NCI-H2196 (cell line): ENCODE measurements around the gene PCYOX1L.
"Not testable (repeated sequence)": the region's sequence is repeated elsewhere in the genome, so short reads cannot be mapped to it uniquely, and the experiment has no call there.

Source experiments
- DNase-seq: peaks from one replicate; lab custom pipeline; 2025; ENCODE audit not compliant: unreplicated experiment; lab: John Stamatoyannopoulos, UW

Gene PCYOX1L

DNA sequence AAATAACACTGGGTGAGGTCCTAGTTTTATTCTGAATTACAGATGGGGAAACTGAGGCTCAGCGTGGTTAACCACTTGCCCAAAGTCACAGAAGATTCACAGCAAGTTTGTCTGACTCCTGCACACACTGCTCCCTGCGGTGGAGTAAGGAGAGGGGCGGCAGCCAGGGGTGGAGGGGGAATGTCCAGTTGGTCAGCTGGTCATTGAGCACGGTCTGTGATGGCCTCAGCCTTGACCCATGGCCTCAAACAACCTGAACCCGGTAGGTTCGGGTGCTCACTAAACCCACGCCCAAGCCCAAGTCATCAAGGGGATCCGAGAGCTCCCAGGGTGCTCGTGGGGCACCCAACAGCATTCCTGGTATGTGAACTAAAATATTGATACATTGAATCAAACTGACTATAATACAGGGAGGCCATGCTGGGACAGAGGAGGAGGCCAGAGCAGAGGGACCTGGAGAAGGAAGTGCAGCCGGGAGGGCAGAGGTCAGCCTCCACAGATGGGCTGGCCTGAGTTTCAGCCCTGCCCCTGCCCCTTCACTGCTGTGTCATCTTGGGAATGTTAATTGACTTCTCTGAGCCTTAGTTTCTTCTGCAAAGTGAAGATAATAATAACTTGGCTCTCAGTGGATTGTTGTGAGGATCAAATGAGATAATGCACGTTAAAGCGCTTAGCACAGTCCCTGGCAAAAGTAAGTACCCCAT is 24.8 kb downstream of the PCYOX1L start:
- no peak for DNase-seq

DNA sequence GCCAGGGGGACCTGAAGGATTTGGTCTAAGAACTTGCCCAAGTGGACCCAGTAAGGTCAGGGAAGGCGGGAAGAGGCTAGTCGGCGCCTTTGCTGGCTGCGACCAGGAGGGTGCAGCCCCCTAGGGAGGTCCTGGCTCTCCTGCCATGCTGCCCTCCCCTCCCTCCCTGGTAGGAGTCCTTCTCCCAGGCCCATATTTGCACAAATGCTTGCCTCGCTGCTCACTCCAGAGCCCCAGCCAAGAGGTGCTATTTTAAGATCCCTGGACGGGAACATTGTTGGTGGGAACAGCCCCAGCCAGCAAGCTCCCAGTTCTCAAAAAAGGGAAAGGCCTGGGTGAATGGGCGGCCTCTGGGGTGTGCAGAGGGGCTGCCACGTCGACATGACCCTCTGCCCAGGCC is 25.6 kb downstream of the PCYOX1L start:
- DNase-seq = no peak

DNA sequence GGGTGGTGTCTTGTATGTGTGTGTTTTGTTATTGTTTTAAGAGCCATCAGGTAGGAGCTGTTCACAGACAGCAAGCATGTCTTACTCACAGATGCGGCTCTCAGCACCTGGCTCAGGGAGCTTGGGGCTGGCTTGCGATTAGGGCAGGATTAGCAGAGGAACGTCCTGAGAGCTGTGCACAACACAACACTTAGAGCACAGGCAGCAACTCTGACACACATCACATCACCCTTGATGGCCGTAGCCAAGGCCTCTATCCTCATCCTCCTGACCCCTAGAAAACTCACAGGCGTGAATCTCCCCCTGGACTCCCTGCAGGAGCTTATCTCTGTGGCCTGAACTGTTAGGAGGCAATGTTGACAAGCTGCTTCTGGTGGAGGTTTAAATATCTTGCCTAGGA is 28.3 kb downstream of the PCYOX1L start:
- no peak for DNase-seq

DNA sequence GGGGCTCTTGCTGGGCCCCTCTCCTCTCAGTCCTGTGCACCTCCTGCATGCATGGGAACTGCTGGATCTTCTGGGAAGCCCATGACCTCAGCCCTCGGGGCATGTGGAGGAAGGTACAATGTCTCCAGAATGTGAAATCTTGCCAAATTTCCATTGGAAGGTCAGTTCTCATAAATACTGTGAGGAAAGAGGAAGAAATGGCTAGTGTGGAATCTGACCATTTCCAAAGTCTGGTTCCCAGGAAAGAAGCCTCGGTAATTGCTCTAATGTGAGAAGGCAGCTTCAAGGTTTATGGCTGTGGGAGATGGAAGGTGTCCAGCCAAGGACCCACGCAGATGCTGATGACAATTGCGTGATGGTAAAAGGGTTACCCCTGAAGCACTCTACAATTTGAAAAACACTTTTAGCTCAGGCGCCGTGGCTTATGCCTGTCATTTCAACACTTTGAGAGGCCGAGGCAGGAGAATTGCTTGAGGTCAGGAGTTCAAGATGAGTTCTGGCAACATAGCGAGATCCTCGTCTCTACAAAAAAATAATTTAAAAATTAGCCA is 29.3 kb downstream of the PCYOX1L start:
- DNase-seq = no peak

DNA sequence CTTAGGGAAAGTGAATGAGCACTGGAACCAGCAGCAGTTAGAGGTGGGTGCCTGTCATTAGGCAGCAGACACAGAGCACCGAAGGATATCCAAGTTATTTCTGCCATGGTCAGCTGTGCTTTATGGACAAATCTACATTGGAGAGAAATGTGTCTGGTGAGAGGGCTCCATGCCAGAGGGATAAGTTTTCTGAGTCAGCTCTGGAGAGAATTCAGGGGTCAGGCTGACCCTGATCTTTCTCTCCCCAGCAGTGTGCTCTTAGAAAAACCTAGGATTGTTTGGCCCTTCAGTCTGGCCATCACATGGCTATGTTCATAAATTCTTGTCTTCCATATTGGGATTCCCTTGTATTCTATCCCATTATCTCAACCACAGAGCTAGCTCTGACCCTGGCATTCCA is 30.1 kb downstream of the PCYOX1L start:
- no peak for DNase-seq

DNA sequence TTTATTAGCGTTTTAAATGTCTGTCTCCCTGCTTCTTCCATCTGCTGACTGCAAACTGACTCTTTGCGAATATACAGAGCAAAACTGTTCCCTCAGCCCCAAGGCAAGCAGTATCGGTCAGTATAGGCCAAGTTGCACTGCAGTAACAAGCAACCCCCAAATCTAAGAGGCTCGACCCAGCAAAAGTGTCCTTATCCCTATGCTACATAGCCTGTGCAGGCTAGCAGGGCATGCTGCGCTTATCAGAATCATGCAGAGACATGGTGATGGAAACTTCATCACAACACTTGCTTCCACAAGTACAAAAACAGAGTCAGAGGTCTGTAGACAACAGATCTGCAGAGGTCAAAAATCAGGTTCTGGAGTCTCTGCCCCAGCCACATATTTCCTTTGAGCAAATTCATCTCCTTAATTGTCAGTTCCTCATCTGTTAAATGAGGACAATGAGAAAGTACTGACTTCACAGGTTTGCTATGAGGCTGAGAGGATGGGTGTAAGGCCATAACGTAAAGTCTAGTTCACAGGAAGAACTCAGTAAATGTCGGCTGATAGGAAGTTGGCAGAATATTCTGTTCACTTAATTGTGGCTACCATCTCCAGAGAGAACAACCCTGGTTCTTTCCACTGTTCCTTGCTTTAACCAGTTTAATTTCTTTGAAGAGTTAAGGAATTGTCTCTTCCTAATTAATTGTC is 30.8 kb downstream of the PCYOX1L start:
- DNase-seq = no peak

DNA sequence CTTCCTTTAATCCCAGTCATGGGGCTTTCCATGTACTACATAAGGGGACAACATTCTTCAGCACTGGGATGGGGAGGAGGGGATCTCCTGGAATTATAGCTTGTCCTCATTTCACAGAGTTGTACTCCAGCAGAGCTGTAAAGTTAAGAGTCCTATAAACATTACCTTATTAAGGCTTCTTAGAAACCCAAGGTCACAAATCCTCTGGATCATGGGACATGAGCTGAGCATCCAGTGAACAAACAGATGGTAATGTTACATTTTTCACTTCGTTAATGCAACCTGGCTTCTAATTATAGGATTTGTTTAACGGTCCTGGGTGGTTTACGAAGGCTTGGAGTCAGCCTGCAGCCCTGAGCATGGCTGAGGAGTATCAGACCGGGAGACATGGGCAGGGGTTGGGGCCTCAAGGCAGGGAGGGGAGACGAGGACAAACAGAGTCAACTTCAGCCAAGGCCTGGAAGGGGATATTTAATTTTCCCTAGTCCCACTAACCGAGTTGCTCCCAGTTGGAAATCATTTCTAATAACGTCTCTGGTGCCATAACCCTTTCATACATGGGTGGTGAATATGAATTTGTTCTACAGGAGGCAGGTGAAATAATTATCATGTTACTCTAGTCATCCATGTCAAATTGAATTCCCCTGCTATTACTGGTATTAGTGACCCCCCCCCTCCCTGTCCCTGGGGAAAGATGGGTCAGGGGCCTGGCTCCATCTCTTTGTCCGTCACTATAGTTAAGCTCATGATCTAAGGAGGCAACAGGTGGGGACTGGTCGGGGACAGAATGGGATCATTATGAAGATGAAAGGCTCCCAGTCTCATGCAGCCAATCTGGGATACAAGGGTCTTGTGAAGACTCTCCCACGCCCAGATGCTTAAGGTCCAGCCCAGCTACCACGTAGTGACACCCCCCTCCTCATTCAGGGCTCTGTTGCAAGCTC is 32.0 kb downstream of the PCYOX1L start:
- no peak for DNase-seq

DNA sequence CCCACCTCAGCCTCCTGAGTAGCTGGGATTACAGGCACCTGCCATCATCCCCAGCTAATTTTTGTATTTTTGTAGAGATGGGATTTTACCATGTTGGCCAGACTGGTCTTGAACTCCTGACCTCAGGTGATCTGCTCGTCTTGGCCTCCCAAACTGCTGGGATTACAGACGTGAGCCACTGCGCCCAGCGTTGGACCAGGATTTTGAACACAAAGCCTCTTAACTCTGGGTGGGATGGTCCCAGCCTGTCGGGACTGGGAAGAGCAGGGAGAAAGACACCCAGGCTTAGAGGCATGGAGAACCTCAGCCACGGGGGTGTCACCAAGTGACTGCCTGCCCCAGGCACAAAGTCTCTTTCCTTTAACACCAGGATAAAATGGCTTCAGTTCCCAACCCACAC is 33.2 kb downstream of the PCYOX1L start:
- not testable (repeated sequence) for DNase-seq

DNA sequence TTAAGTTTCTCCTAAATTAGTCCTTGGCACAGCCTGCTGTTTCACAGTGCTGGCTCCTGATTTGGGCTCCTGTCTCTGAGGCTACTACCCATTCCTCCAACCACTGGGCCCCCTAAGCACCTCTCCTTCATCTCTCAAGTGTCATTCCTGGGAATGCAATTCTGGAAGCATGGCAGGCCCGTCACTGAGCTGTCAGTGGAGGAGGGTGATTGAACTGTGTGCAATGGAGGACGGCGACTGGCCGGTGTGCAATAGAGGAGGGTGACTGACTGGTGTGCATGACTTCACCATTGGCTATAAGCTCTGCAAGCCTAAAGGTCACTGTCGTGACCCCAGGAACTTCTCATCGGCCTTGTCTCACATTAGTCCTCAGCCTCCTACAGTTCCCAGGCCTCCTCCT is 33.7 kb downstream of the PCYOX1L start:
- DNase-seq = no peak

DNA sequence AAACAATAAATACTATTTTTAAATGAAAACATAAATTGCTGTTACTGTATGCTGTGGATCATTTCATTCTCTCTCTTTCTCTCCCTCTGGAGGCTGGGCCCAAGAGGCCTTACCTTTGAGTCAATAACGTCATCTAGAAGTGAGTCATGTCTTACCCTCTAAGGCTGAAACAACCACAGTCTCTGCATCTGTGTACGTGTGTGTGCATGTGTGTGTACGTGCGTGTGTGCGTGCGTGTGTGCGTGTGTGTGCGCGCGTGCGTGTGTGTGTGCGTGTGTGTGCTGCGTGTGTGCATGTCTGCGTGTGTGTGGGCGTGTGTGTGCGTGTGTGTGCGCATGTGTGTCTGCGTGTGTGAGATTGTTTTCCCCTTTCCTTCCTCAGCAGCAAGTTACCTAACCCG is 34.9 kb downstream of the PCYOX1L start:
- DNase-seq = no peak

DNA sequence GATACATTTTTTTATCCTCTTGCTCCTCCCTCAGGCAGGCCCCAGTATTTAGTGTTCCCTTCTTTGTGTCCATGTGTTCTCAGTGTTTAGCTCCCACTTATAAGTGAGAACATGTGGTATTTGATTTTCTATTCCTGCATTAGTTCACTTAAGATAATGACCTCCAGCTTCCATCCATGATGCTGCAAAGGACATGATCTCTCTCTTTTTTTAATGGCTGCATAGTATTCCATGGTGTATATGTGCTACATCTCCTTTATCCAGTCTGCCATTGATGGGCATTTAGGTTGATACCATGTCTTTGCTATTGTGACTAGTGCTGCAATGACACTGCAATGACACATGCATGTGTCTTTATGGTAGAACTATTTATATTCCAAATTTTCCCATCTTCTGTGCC is 37.1 kb downstream of the PCYOX1L start:
- DNase-seq = not testable (repeated sequence)

DNA sequence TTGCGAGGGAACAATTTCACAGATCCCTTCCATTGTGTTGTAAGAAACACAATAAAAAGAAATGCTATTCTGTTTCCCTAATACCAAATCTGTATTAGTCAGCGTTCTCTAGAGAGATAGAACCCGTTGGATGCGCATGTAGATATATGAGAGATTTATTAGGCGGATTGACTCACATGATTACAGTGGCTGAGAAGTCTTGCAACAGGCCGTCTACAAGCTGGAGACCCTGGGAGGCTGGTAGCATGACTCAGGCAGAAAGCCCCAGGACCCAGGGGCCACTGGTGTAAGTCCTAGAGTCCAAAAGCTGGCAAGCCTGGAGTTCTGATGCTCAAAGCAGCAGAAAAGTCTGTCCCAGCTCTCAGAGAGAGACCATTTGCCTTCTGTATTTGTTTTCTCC is 39.7 kb downstream of the PCYOX1L start:
- no peak for DNase-seq

DNA sequence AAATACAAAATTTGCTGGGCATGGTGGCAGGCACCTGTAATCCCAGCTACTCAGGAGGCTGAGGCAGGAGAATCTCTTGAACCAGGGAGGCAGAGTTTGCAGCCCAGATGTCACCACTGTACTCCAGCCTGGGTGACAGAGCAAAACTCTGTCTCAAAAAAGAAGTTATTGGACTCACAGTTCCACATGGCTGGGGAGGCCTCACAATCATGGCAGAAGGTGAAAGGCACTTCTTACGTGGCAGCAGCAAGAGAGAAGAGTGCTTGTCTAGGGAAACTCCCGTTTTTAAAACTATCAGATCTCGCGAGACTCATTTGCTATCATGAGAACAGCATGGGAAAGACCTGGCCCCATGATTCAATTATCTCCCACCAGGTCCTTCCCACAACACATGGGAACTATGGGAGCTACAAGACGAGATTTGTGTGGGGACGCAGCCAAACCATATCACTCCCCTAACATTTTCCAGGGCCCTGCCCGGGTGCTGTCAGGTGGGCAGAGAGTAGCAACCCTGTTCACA is 41.0 kb downstream of the PCYOX1L start:
- not testable (repeated sequence) for DNase-seq

DNA sequence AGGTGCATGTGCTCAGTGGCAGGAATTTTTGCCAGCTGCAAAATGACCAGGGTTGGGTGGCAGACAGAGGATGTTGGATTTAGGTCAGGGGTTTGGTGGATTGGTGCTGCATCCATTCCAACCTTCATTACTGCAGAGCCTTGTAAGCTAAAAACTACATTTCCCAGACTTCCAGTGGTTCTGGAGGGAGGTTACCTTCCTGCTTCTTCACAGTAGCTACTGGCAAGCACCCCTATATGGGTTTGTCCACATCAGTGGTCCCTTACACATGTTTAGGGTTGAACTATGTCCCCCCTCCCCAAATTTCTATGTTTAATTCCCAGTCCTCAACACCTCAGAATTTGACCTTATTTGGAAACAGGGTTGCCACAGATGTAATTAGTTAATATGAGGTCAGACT is 41.9 kb downstream of the PCYOX1L start:
- no peak for DNase-seq

DNA sequence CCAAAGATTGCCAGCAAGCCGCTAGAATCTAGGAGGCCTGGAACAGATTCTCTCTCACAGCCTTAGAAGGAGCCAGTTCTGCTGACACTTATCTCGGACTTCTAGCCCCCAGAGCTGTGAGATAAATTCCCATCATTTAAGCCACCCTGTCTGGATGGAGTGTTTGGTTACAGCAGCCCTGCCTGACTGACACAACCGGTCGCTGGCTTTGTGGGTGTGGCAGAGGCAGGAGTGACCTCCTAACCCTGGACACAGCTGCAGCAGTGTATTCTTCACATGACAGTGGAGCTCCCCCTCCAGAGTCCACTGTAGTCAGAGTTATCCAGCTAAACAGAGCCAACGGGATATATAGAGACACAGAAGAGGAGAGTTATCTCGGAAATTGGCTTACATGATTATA is 42.5 kb downstream of the PCYOX1L start:
- DNase-seq = no peak

DNA sequence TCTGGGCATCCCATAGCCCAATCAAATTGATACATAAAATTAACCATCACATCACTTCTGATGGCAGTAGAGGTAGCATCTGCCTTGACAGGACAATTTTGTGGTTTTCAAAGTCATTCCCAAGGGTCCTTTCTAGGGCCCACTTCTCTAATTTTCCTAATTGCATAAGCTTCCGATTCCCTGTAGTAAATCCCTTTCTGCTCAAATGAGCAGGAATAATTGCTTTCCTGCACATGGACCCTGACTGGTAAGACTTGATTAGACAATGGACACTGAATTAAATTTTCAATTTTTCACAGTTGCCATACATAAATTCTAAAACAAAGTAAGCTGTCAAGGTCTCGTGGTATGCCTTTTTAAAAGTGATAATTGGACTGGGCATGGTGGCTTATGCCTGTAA is 43.2 kb downstream of the PCYOX1L start:
- DNase-seq = no peak

DNA sequence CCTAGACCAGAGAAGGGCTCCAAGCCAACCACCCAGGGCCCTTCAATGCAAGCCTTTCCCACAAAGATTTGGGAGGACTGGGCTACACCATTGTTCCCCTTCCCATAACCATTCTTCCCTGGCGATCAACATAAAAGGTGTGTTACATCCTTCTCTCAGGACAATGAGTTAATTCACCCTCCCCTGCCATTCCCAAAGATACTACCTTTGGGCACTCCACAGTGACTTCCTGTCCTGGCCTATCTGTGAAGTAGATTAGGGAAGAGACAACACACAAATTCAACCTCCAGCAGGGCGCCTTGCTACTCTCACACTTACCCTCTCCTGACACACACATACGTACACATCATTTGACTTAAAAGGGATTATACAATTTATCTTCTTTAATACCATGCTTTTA is 44.4 kb downstream of the PCYOX1L start:
- DNase-seq = no peak

DNA sequence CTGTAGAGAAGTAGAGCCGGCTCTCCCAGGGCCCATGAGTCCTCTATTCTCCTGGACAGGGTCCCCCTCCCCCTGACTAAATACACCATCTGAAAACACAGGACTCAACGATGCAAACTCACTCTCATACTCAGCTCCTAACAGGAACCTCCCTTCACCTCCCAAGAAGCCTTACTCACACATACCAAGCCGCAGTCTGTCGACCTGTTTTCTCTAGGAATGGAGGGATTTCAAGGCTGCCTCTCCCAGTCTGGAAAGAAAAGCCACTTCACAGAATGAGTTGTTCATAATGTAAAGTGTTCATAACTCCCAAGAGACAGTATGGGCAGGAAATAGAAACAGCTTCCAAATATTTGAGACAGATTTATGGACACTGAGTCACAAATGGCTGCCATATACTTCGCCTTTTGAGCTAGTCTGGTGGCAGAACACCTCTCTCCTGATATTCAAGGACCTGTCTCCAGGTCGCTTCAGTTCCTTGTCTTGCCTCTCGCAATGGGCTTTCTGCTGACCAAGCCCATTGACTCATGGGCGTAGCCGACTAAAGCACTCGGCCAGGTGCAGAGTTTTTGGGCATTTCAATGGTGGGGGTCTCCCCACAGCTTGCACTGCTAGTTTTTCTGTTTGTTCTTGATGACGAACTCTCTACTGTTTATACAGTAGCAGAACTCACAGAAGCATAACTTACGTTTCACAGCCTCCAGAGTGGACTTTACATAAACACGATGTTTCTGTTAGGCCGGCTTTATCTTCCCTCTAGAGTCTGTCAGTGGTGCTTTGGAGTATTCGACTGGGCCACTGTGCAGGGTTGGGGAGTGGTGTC is 46.3 kb downstream of the PCYOX1L start:
- DNase-seq = no peak

DNA sequence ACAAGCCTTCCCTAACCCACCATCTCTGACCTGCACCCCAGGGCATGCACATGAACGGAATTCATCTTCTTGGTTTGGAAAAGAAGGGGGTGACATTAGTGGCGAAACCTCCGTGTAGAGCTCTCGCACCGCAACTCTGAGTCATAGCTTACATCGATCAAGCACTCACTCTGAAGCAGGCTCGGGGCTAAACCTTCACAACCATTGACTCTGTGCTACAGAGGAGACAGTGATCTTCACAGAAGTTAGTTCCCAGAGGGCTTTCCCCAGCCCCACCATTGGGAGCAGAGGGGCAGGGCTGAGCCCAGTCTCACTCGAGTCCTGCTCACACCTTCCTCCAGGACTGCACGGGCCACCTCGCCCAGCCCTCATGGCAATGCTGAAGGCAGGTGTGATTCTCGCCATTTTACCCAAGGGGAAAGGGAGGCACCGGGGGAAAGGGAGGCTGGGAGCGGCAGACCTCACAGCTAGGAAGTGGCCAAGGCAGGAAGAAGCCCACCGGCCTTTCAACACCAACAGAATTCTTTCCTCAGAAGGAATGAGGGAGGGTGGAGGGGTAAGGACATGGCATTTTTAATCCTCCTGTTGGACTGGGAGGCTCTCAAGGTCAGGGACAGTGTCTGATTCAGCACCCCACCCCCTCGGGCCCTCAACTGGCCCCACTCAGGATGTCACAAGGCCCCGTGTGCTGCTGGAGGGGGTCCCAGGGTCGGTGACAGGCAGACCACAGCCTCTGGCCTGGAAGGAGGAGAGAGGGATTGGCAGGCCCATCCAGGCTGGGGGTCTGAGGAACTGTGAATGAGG is 47.1 kb downstream of the PCYOX1L start:
- DNase-seq = no peak
